Urinary bladder (tissue), 4 donors: ENCODE data around the gene CENPO. TPM values are rescaled to one million over a fixed set of nuclear protein-coding genes. Genes with fewer than 3 reads are reported as not detected.
A peak's percentile ranks its signal among the peaks of the same experiment; 100 is the strongest.

Experiments
- DNase-seq: peaks from one replicate; pipeline ENCODE4 v3.0.0-alpha.2; 2015; ENCODE audit errors: extremely low spot score
- H3K27ac ChIP-seq: one replicate; pipeline ENCODE4 v1.5.1; 2013; ENCODE audit warnings: low read depth, mild to moderate bottlenecking, moderate library complexity
- H3K36me3 ChIP-seq: one replicate; pipeline ENCODE4 v1.6.1; 2013; ENCODE audit warnings: mild to moderate bottlenecking, moderate library complexity; ENCODE audit not compliant: insufficient read depth
- H3K4me1 ChIP-seq: one replicate; pipeline ENCODE4 v1.6.1; 2013; ENCODE audit warnings: mild to moderate bottlenecking, moderate library complexity; ENCODE audit not compliant: insufficient read depth
- H3K4me3 ChIP-seq: one replicate; pipeline ENCODE4 v1.5.1; 2013; ENCODE audit warnings: low read depth, low read length
- WGBS: extraction: QIAGEN DNeasy Blood & Tissue Kit; methylation state at CpG from one replicate; pipeline ENCODE4 v1.1.7; 2013; 5-methylcytosine and 5-hydroxymethylcytosine counted together
- polyA plus RNA-seq: library from polyadenylated mRNA; stranded (reverse); fragments of 200-250 nt; gene quantifications from one replicate; pipeline ENCODE4 v1.2.3, GENCODE V29; 2013
- total RNA-seq: library from RNA; depleted of rRNA; stranded (reverse); fragments of >200 nt; gene quantifications from one replicate; pipeline ENCODE4 v1.2.3, GENCODE V29; 2014
- donor health status: healthy with polysubstance abuse.
- donor health status: healthy.

CENPO gene
- total and polyA plus RNA-seq, 2 donors = 2.4 to 13.4 TPM

DNA sequence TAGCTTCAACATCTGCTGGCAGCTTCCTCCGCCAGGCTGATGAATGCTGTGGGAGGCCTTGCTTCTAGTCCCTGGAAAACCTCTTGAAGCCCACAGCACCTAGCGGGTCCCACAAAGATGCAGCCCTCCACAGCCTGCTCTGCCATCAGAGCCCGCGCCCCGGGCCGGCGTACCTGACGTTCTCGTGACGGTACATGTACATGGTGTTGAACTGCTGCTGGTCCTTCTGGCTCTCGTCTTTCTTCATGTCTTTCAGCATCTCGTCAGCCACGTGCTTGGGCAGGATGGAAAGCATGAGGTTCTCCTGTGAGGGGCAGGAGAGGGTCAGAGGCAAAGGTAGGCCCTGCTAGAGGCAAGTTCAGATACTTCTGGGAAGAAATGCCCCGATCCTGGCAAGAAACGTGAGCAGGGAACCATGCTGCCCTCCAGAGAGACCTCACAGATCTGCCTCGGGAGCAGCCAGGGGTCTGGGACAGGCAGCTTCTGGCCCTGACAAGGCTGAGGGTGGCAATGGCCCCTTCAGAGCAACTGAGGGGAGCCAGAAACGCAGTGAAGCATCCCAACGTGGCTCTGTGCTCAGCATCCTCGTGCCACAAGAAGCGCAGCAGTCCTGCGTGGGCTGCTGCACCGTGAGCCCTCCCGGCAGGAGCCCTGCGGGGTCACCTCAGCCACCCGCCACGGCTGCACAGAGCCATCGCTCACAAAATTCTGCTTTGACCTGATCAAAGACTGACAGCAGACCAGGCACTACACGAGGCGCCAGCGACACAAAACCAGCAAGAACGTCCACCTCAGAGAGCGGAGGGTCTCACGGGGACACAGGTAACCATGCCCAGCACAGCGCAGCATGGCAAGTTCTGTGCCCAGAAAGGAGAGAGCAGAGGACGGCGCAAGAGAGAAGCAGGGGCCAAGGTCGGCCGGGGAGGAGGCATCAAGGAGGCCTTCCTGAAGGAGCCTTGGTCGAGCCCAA lies 49.1 kb downstream of the CENPO start:
- Histone ChIP-seq H3K4me1 (no peaks in the 10 kb centered on the region), H3K36me3 (no peaks in the 10 kb centered on the region), H3K4me3 (no peak overlapping the region), H3K27ac (no peak overlapping the region)
- DNase-seq = no peak
- WGBS = 96% methylated on average over 39 of the region's 39 CpGs

DNA sequence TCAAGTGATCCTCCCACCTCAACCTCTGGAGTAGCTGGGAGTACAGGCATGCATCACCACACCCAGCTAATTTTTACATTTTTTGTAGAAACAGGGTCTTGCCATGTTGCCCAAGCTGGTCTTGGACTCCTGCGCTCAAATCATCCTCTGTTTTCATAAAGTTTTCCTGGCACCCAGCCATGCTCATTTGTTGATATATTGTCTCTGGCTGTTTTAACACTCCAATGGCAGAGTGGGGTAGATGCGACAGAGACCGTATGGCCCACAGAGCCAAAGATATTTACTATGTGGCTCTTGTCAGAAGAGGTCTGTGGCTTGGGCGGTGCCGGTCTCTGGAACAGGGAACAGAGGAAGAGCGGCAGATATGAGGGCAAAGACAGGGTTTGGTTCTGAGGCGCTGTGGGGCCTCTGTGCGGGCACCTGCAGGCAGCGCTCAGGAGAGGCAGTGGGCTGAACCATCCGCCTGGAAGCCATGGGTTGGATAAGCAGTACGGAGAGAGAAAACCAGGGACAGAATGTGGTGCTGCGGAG lies 50.2 kb downstream of the CENPO start:
- H3K4me1 ChIP-seq = no peaks in the 10 kb centered on the region
- DNase-seq = no peak
- H3K4me3 ChIP-seq = no peak overlapping the region
- no peak overlapping the region for H3K27ac ChIP-seq
- H3K36me3 ChIP-seq = no peaks in the 10 kb centered on the region
- WGBS = 89% methylated on average over 12 of the region's 12 CpGs

DNA sequence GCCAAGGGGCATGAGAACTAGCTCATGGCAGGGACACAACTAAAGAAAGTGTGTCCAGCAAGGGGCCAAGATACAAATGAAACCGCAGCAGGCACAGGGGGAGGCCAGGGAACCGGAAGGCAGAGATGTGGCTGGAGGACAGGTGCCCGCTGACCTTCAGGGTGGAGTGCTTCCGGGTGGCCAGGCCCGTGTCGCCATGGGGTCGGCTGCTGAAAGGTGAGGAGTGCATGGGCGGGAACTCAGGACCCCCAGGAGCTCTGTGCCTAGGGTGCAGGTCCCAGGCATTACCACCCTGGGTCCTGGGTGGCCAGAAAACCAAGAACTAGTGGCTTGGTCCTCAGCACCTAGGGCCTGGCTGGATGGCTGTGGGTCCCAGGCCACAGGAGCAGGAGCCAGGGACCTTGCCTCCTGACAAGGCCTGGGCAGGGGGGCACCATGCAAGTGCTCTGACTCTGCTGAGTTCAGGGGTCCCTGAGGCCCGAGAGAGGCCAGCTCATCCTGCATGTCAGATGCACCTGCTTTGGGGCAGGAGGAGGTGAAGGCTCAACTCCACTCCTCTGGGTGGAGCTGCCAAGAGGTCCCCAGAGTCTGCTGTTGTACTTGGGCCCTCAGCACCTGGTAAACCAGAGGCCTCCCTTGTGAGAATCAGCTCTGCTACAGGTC lies 50.9 kb downstream of the CENPO start:
- Histone ChIP-seq H3K4me1 (no peaks in the 10 kb centered on the region), H3K4me3 (no peak overlapping the region), H3K36me3 (no peaks in the 10 kb centered on the region), H3K27ac (no peak overlapping the region)
- DNase-seq = no peak
- WGBS = 96% methylated on average over 9 of the region's 9 CpGs

DNA sequence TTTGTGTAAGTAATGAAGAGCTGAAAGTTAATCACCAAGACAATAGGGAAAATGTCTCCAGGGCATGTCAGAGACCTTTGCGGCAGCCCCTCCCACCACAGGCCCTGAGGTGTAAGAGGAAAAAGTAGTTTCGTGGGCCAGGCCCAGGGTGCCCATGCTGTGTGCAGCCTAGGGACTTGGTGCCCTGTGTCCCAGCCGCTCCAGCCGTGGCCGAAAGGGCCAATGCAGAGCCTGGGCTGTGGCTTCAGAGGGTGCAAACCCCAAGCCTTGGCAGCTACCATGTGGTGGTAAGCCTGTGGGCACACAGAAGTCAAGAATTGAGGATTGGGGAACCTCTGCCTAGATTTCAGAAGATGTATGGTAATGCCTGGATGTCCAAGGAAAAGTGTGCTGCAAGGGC lies 52.5 kb downstream of the CENPO start:
- WGBS = 97% methylated on average over 5 of the region's 5 CpGs
- H3K27ac ChIP-seq = no peak overlapping the region
- H3K4me1 ChIP-seq = no peaks in the 10 kb centered on the region
- H3K36me3 ChIP-seq = no peaks in the 10 kb centered on the region
- H3K4me3 ChIP-seq = no peak overlapping the region
- no peak for DNase-seq

DNA sequence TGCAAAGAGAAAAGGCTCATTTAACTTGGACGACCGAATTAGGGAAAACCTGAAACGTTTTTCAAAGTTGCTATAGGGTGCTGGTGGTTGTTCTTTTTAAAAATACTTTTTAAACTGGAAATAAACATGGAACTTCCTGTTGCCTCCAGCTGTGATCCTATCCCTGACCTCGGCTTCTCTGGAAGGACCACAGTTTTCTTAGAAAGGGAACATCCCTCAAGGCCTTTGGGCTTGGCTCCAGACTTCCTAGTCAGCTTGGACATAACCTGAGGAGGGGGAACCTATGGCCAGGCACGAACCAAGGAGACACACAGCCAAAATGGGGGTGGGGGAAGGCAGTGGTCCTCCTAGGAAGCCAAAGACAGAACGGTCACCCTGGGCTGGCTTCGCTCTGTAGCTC lies 57.7 kb downstream of the CENPO start:
- WGBS = 68% methylated on average over 7 of the region's 7 CpGs
- H3K4me1 ChIP-seq = no peaks in the 10 kb centered on the region
- no peak overlapping the region for H3K27ac ChIP-seq
- H3K4me3 ChIP-seq = no peak overlapping the region
- DNase-seq = no peak
- no peaks in the 10 kb centered on the region for H3K36me3 ChIP-seq

DNA sequence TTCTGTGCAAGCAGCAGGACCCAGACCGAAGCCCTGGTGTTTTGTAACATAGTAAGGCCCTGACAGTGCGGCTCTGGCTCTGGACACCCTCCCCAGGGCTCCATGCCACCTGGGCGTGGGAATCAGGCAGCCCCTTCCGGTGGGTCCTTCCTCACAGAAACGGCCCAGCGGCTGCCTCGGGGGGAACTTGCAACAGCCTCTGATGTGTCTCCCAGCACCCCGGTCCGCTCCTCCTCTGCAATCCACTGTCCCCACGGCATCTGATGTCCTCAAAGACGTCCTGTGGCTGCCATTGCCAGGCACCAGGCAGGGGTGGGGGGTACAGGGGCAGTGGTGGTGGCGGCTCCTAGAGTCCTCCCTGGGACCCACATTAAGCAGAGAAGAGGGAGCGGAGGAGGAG lies 58.8 kb downstream of the CENPO start:
- Histone ChIP-seq H3K27ac (no peak overlapping the region), H3K4me1 (no peaks in the 10 kb centered on the region), H3K4me3 (no peak overlapping the region), H3K36me3 (no peaks in the 10 kb centered on the region)
- 94% methylated on average over 13 of the region's 13 CpGs for WGBS
- no peak for DNase-seq

DNA sequence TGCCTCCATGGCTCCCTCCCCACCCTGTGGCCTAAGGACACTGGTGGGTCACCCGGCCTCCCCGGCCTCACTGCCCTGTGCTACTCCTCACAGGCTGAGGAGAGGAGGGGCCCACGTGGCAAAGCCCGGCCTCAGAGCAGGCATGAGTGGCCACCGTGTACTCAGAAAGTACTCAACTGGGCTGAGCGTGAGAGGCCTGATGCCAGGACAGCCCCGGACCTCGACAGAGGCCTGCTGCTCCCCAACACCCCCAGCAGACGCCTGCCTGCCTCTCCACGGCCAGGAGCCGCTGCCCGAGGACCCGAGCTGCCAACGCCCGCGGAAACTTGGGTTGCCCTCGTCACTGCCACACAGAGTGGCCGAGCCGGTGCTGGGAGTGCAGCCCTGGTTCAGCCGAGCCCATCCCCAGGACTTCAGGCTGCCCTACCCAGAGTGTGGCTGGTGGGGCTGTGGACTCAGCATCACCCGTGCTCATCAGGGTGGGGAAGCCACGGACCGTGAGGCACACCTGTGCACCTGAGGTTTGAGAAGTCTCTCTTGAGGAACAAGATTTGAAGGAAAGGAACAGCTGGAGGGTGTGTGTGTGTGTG lies 59.3 kb downstream of the CENPO start:
- Histone ChIP-seq H3K36me3 (no peaks in the 10 kb centered on the region), H3K27ac (no peak overlapping the region), H3K4me3 (no peak overlapping the region), H3K4me1 (no peaks in the 10 kb centered on the region)
- no peak for DNase-seq
- WGBS = 93% methylated on average over 23 of the region's 23 CpGs

DNA sequence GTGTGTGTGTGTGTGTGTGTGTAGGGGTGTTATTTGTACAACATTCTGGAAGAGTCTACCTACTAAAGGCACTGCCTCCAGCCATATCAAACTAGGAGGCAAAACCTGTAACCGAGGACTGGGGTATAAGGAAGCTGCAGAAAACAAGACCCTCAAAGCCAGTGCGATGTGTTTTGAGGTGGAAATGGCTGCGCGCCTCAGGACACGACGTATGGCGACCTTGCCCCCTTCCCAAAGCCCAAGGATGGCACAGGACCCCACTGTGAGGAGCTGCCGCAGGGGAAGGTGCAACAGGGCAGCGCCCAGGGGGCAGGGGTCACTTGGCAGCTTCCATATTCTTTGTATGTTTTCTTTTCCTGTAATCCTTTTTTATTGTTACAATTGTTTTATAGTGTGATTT lies 59.8 kb downstream of the CENPO start:
- Histone ChIP-seq H3K27ac (no peak overlapping the region), H3K36me3 (no peaks in the 10 kb centered on the region), H3K4me1 (no peaks in the 10 kb centered on the region), H3K4me3 (no peak overlapping the region)
- DNase-seq = no peak
- WGBS = 97% methylated on average over 9 of the region's 9 CpGs

DNA sequence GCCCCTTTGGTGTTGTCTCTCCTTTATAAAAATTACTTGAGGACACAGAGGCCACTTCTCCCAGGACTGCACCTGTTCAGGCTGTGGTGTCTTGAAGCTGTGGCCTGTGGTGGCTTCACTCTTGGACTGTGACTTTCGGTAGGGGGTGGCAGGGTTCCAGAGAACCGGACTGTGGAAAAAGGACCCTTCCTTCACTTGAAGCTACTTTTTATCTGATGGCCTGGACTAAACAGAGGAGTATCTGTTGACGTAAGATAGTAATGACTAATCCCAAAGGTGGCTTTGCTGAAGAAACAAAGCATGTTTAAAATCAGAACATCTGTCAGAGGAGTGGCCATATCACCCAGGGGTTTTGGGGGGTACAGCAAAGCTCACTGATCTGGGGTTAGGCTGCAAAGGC lies 60.8 kb downstream of the CENPO start:
- Histone ChIP-seq H3K36me3 (no peaks in the 10 kb centered on the region), H3K4me3 (no peak overlapping the region), H3K27ac (no peak overlapping the region), H3K4me1 (no peaks in the 10 kb centered on the region)
- 75% methylated on average over 3 of the region's 3 CpGs for WGBS
- DNase-seq = no peak

DNA sequence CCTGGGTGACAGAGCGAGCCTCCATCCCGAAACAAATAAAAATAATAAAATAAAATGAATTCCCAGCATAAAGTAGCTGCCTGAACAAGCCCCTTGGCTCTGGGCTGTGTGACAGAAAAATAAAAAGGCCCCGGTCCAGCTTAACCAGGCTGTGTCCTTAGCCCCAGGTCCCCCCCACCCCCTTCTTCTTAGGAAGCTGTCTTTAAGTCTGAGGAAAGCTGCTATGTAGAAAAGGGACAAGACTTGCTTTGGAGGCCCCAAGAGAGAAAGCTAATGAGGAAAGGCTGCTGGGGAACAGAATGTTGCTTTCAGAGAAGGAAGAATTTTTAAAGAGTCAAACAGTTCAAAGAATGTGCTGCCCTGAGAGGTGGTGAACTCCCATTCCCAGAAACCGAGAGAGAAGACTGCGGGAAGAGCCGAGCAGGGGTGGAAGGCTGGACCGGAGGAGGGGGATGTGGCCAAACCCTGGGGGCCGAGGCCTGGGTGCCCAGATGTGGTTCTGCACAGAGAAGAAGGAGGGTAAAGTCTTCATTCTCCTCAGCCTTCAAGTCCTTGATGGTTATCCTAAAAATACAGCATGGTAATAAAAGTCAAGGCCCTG lies 61.9 kb downstream of the CENPO start:
- DNase-seq = peak; percentile 25
- Histone ChIP-seq H3K4me3 (no peak overlapping the region), H3K4me1 (no peaks in the 10 kb centered on the region), H3K27ac (peak overlapping the region; percentile 70), H3K36me3 (no peaks in the 10 kb centered on the region)
- WGBS = 75% methylated on average over 8 of the region's 8 CpGs

DNA sequence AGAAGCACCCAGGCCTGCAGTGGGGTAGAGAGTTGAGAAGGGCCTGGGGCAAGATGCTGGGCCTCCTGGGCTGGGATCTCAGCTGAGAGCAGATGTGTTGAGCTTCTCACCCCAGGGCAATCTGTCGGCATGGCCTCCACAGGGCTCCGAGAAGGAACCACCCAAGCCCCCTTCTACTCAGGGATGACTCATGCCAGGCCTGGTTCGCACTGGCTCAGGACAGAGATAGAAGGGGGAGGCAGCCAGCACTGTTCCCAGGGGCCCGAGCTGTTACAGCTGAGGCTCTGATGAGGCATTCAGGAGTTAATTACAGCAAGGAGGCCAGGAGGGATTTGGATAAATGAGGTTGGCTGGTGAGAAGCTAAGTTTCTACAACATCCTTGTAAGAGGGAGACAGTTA lies 62.5 kb downstream of the CENPO start:
- 40% methylated on average over 4 of the region's 4 CpGs for WGBS
- H3K36me3 ChIP-seq = no peaks in the 10 kb centered on the region
- no peaks in the 10 kb centered on the region for H3K4me1 ChIP-seq
- H3K4me3 ChIP-seq = no peak overlapping the region
- no peak for DNase-seq
- peak overlapping the region; percentile 25 for H3K27ac ChIP-seq

DNA sequence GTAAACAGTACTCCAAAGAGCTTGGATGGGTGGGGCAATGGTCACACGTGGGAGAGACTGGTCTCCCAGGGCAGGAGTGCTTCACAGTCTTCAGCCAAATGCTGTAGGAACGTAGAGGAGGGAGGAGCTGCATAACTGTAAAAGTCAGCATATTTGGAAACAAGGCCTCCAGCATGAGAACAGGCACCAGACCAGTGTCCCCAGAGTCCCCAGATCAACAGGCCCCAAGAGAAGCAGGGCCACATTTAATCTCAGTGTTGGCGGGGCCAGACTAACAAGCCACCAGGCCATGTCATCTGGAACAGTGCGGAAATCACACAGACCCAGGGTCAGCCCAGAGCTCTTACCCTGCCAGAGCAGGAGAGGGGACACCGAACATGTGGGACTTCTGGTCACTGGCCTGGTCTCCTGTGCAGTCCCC lies 63.6 kb downstream of the CENPO start:
- WGBS = 63% methylated on average over 5 of the region's 5 CpGs
- no peaks in the 10 kb centered on the region for H3K4me1 ChIP-seq
- H3K27ac ChIP-seq = no peak overlapping the region
- DNase-seq = no peak
- H3K36me3 ChIP-seq = no peaks in the 10 kb centered on the region
- no peak overlapping the region for H3K4me3 ChIP-seq

DNA sequence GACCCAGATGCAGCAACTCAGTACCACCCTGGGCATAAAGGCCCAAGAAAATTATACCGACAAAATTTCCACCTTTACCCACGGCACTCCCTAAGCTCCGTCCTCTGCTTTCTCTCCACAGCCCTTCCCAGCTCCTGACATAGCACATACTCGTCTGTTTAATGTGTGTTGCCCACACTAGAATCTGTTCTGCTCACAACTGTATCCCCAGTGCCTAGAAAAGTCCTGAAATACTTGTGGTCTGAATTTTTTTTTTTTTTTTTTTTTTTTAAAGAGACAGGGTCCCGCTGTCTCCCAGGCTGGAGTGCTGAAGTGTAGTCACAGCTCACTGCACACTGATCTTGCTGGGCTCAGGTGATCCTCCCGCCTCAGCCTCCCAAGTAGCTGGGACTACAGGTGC lies 64.5 kb downstream of the CENPO start:
- H3K4me3 ChIP-seq = no peak overlapping the region
- no peaks in the 10 kb centered on the region for H3K4me1 ChIP-seq
- no peak overlapping the region for H3K27ac ChIP-seq
- no peak for DNase-seq
- no peaks in the 10 kb centered on the region for H3K36me3 ChIP-seq
- 93% methylated on average over 6 of the region's 6 CpGs for WGBS
